Measurements from ENCODE around the gene ANXA11. TPM values are rescaled to one million over a fixed set of nuclear protein-coding genes. Genes with fewer than 3 reads are reported as not detected.

The ANXA11 gene
- total RNA-seq, 2 donors from 2014 or later = 104 to 134 TPM

- no peaks in the 10 kb centered on the region for H3K36me3 ChIP-seq (ENCODE audit: control insufficient read depth, insufficient read depth, low read length)
- 98 to 100% methylated on average over 1 to 2 of the region's 2 CpGs for WGBS, 2 experiments (ENCODE audit: insufficient coverage in 1 of 2, insufficient read length in 1 of 2)
- no peak overlapping the region for H3K9ac ChIP-seq (ENCODE audit: extremely low read depth, low read length, poor library complexity, severe bottlenecking)
- no peak overlapping the region for H3K4me3 Mint-ChIP-seq
- H3K9me3 Mint-ChIP-seq = no peaks in the 10 kb centered on the region
- no peaks in the 10 kb centered on the region for H3K4me1 Mint-ChIP-seq
- H3K9me3 ChIP-seq (ENCODE audit: control insufficient read depth, low read length) = no peaks in the 10 kb centered on the region
- TF ChIP-seq CTCF (conservative IDR thresholded peaks at IDR 0.05) = no peak
- H3K27ac ChIP-seq (ENCODE audit: low read depth, low read length) = no peak overlapping the region
- H3K4me1 ChIP-seq (ENCODE audit: control insufficient read depth, insufficient read depth, low read length) = no peaks in the 10 kb centered on the region
- no peak overlapping the region for H3K4me3 ChIP-seq (ENCODE audit: low read length)
- H3K27ac Mint-ChIP-seq = no peak overlapping the region
- H3K36me3 Mint-ChIP-seq (ENCODE audit: low read depth) = peaks cover 2% of the 10 kb centered on the region
- no peaks in the 10 kb centered on the region for H3K27me3 Mint-ChIP-seq (ENCODE audit: insufficient read depth)
- H3K27me3 ChIP-seq (ENCODE audit: control insufficient read depth, insufficient read depth, low read length, poor library complexity, severe bottlenecking) = no peaks in the 10 kb centered on the region
- DNase-seq = no peak
Observed at GRCh38 chr10:80187060-80187459, 18.3 kb downstream of the ANXA11 start.

GRCh38 chr10:80186364-80187012 lies 18.8 kb downstream of the ANXA11 start:
- H3K9me3 ChIP-seq (ENCODE audit: control insufficient read depth, low read length) = no peaks in the 10 kb centered on the region
- no peaks in the 10 kb centered on the region for H3K27me3 ChIP-seq (ENCODE audit: control insufficient read depth, insufficient read depth, low read length, poor library complexity, severe bottlenecking)
- H3K27me3 Mint-ChIP-seq (ENCODE audit: insufficient read depth) = no peaks in the 10 kb centered on the region
- WGBS, 2 experiments (ENCODE audit: insufficient coverage in 1 of 2, insufficient read length in 1 of 2) = 93 to 96% methylated on average over 10 to 13 of the region's 13 CpGs
- no peaks in the 10 kb centered on the region for H3K4me1 ChIP-seq (ENCODE audit: control insufficient read depth, insufficient read depth, low read length)
- H3K9me3 Mint-ChIP-seq = no peaks in the 10 kb centered on the region
- no peak for TF ChIP-seq CTCF (conservative IDR thresholded peaks at IDR 0.05)
- H3K9ac ChIP-seq (ENCODE audit: extremely low read depth, low read length, poor library complexity, severe bottlenecking) = no peak overlapping the region
- no peak overlapping the region for H3K27ac ChIP-seq (ENCODE audit: low read depth, low read length)
- H3K27ac Mint-ChIP-seq = peak overlapping the region; percentile 16
- no peak overlapping the region for H3K4me3 Mint-ChIP-seq
- DNase-seq = no peak
- no peaks in the 10 kb centered on the region for H3K4me1 Mint-ChIP-seq
- H3K36me3 Mint-ChIP-seq (ENCODE audit: low read depth) = peaks cover 2% of the 10 kb centered on the region
- no peaks in the 10 kb centered on the region for H3K36me3 ChIP-seq (ENCODE audit: control insufficient read depth, insufficient read depth, low read length)
- H3K4me3 ChIP-seq (ENCODE audit: low read length) = no peak overlapping the region

GRCh38 chr10:80185578-80186299 lies 19.6 kb downstream of the ANXA11 start:
- H3K4me3 Mint-ChIP-seq = no peak overlapping the region
- no peaks in the 10 kb centered on the region for H3K9me3 ChIP-seq (ENCODE audit: control insufficient read depth, low read length)
- H3K27ac ChIP-seq (ENCODE audit: low read depth, low read length) = no peak overlapping the region
- no peak for TF ChIP-seq CTCF (conservative IDR thresholded peaks at IDR 0.05)
- 94 to 100% methylated on average over 4 to 5 of the region's 5 CpGs for WGBS, 2 experiments (ENCODE audit: insufficient coverage in 1 of 2, insufficient read length in 1 of 2)
- no peaks in the 10 kb centered on the region for H3K4me1 Mint-ChIP-seq
- no peaks in the 10 kb centered on the region for H3K27me3 Mint-ChIP-seq (ENCODE audit: insufficient read depth)
- no peaks in the 10 kb centered on the region for H3K27me3 ChIP-seq (ENCODE audit: control insufficient read depth, insufficient read depth, low read length, poor library complexity, severe bottlenecking)
- peaks cover 2% of the 10 kb centered on the region for H3K36me3 Mint-ChIP-seq (ENCODE audit: low read depth)
- no peaks in the 10 kb centered on the region for H3K4me1 ChIP-seq (ENCODE audit: control insufficient read depth, insufficient read depth, low read length)
- peaks cover 1% of the 10 kb centered on the region for H3K36me3 ChIP-seq (ENCODE audit: control insufficient read depth, insufficient read depth, low read length)
- peak overlapping the region; percentile 16 for H3K27ac Mint-ChIP-seq
- no peaks in the 10 kb centered on the region for H3K9me3 Mint-ChIP-seq
- no peak for DNase-seq
- H3K4me3 ChIP-seq (ENCODE audit: low read length) = no peak overlapping the region
- H3K9ac ChIP-seq (ENCODE audit: extremely low read depth, low read length, poor library complexity, severe bottlenecking) = no peak overlapping the region

Data from endodermal cell (in vitro differentiated cells).